Subcutaneous abdominal adipose tissue (tissue), 5 donors: ENCODE results near the gene AVP.
A peak's percentile ranks its signal among the peaks of the same experiment; 100 is the strongest.

ENCODE experiments used
- H3K27ac ChIP-seq: one replicate; pipeline ENCODE4 v1.7.0; 2013; ENCODE audit warnings: low read depth, mild to moderate bottlenecking, inconsistent platforms, low read length, moderate library complexity
- H3K27me3 ChIP-seq, 5 donors: one replicate each; pipeline ENCODE4 v1.7.0; 2013; ENCODE audit warnings: low read length in 5 of 5, inconsistent platforms in 1 of 5; ENCODE audit not compliant: control insufficient read depth in 5 of 5, insufficient read depth in 4 of 5
- H3K36me3 ChIP-seq, 5 donors: one replicate each; pipeline ENCODE4 v1.7.0; 2013; ENCODE audit warnings: low read length in 5 of 5; ENCODE audit not compliant: control insufficient read depth in 5 of 5, insufficient read depth in 5 of 5
- H3K4me1 ChIP-seq, 5 donors: one replicate each; pipeline ENCODE4 v1.7.0; 2013; ENCODE audit warnings: low read length in 5 of 5, mild to moderate bottlenecking in 3 of 5, moderate library complexity in 1 of 5; ENCODE audit not compliant: control insufficient read depth in 5 of 5, insufficient read depth in 5 of 5
- H3K4me3 ChIP-seq, 5 donors: one replicate each; pipeline ENCODE4 v1.7.0; 2013; ENCODE audit warnings: low read length in 5 of 5, low read depth in 1 of 5
- H3K9ac ChIP-seq, 5 donors: one replicate each; pipeline ENCODE4 v1.7.0; 2013; ENCODE audit warnings: low read length in 5 of 5, mild to moderate bottlenecking in 4 of 5, moderate library complexity in 3 of 5
- H3K9me3 ChIP-seq, 5 donors: one replicate each; pipeline ENCODE4 v1.7.0; 2013; ENCODE audit warnings: low read length in 5 of 5; ENCODE audit not compliant: control insufficient read depth in 5 of 5
- donor health status: healthy.
- donor health status: healthy.
- donor health status: healthy.
- donor health status: healthy.
- donor health status: healthy.

Gene AVP

GRCh38 chr20:3059489-3059888 is 25.0 kb downstream of the AVP start:
- no peaks in the 10 kb centered on the region for H3K27me3 ChIP-seq
- no peak overlapping the region for H3K9ac ChIP-seq
- H3K4me1 ChIP-seq, result peaks cover 0 to 7% (median 5%) of the 10 kb centered on the region in 5 donors
- H3K27ac ChIP-seq, result no peak overlapping the region
- H3K36me3 ChIP-seq, result no peaks in the 10 kb centered on the region
- no peak overlapping the region for H3K4me3 ChIP-seq
- no peaks in the 10 kb centered on the region for H3K9me3 ChIP-seq

DNA sequence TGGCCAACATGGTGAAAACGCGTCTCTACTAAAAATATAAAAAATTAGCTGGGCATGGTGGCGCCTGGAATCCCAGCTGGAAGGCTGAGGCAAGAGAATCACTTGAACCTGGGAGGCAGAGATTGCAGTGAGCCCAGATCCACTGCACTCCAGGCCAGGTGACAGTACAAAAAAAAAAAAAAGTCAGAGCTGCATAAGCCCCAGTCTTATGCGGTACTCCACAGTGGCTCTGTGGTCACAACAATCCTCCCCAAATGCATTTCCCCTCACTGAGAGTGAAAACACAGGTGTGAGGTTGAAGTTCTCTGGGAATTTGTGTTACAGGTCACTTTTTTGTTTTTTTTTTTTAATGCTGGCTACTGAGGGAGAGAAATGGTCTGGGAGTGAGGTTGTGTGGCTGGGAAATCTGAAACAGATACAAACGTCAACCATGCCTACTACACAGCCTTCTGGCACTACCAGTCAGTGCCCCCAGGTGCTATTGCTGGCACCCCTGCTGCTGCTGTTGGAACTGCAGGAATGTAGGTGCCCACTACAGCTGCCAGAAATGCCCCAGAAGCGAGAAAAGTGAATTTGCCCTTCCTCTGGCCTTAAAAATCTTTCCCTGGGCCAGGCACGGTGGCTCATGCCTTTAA is 33.0 kb downstream of the AVP start:
- peaks cover 0 to 28% (median 26%) of the 10 kb centered on the region in 5 donors for H3K36me3 ChIP-seq
- H3K9me3 ChIP-seq, result no peaks in the 10 kb centered on the region
- no peak overlapping the region for H3K9ac ChIP-seq
- H3K4me3 ChIP-seq, result no peak overlapping the region
- peaks cover 2 to 20% (median 7%) of the 10 kb centered on the region in 5 donors for H3K4me1 ChIP-seq
- H3K27ac ChIP-seq, result no peak overlapping the region
- H3K27me3 ChIP-seq, result no peaks in the 10 kb centered on the region

- no peak overlapping the region for H3K4me3 ChIP-seq
- H3K27ac ChIP-seq, result no peak overlapping the region
- no peak overlapping the region for H3K9ac ChIP-seq
- no peaks in the 10 kb centered on the region for H3K9me3 ChIP-seq
- H3K4me1 ChIP-seq, result peaks cover 2 to 35% (median 29%) of the 10 kb centered on the region in 5 donors
- H3K36me3 ChIP-seq, result peaks cover 0 to 28% (median 26%) of the 10 kb centered on the region in 5 donors
- H3K27me3 ChIP-seq, result no peaks in the 10 kb centered on the region
These were observed 36.8 kb downstream of the AVP start for GRCh38 chr20:3047486-3048419.

GRCh38 chr20:3046677-3047462 is 37.7 kb downstream of the AVP start:
- Histone ChIP-seq H3K9me3 (no peaks in the 10 kb centered on the region), H3K4me1 (peaks cover 2 to 44% (median 38%) of the 10 kb centered on the region in 5 donors), H3K27ac (peak overlapping the region; percentile 67), H3K4me3 (peak overlapping the region; percentile 74 to 93 (median 88)), H3K27me3 (no peaks in the 10 kb centered on the region), H3K36me3 (peaks cover 0 to 28% (median 26%) of the 10 kb centered on the region in 5 donors), H3K9ac (peak overlapping the region; percentile 3 to 86 (median 70))

GRCh38 chr20:3045816-3046676 is 38.5 kb downstream of the AVP start, which contains the start of gene MRPS26:
MRPS26 (plus strand) TSS chr20:3046052; CDS start chr20:3046069, 17 bp downstream.
- Histone ChIP-seq H3K4me3 (peak within 1 kb of the TSS; percentile 74 to 93 (median 88)), H3K36me3 (peaks cover 0 to 28% (median 26%) of the 10 kb centered on the region in 5 donors), H3K9ac (peak within 1 kb of the TSS; percentile 3 to 86 (median 70)), H3K27ac (peak within 1 kb of the TSS; percentile 67), H3K4me1 (peaks cover 2 to 49% (median 42%) of the 10 kb centered on the region in 5 donors), H3K27me3 (no peaks in the 10 kb centered on the region), H3K9me3 (no peaks in the 10 kb centered on the region)

DNA sequence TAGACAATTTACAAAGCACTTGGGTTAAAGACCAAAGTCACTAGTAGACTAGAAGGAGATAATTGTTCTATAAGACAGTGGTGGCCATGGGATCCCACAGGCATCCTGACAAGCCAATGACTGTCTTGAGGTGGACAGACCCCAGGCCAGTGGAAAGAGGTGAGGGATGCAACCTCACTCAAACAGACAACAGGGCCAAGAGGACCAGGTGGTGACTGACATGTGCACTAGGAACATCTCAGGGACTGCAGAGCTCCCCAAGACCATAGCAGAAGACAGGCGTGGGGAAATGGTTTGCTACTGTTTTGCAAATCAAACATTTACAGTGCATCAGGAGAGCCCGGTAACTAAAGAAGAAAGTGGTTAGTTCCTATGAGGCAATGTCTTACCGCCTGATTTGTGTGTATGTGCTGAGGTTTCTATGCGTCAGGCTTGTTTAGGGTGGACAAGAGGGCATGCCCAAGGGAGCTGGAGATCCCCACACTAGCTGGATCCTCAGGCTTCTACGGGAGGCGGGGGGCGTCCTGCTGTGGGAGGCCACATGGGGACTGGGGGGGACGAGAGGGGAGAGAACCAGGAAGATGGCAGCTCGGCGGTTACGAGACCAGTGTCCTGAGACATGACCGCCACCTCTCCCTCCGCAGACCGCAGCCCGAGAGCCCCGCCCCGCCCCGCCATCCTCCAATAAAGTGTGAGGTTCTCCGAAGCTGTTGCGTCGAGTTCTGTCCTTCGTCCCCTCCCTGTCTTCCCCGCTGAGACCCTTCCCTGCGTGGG is 39.3 kb downstream of the AVP start:
- Histone ChIP-seq H3K9ac (peak overlapping the region in 4 of 5 donors; percentile 60 to 86 (median 70)), H3K9me3 (no peaks in the 10 kb centered on the region), H3K27me3 (no peaks in the 10 kb centered on the region), H3K4me3 (peak overlapping the region; percentile 74 to 93 (median 88)), H3K36me3 (peaks cover 0 to 34% (median 30%) of the 10 kb centered on the region in 5 donors), H3K4me1 (peaks cover 2 to 49% (median 42%) of the 10 kb centered on the region in 5 donors), H3K27ac (peak overlapping the region; percentile 67)

DNA sequence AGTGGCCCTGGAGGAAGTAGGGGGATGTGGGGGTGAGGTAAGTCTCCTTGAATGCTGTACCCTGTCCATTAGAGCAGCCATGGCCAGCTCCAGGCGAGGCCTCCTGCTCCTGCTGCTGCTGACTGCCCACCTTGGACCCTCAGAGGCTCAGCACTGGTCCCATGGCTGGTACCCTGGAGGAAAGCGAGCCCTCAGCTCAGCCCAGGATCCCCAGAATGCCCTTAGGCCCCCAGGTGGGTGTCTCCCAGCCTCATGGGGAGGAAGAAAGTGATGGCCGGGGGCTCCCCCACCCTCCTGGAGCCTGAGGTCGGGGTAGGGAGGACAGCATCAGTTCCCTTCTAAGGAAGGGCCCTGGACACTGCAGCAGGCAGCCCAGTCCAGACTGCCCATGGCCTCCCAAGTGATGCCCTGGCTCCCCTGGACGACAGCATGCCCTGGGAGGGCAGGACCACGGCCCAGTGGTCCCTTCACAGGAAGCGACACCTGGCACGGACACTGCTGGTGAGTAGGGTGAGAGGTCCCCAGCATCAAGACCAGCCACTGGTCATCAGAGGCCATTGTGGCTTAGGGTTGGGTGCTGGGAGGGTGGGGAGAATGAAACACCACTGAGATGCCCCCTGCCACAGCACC is 40.1 kb downstream of the AVP start:
- Histone ChIP-seq H3K27ac (no peak overlapping the region), H3K9me3 (no peaks in the 10 kb centered on the region), H3K4me1 (peaks cover 2 to 49% (median 42%) of the 10 kb centered on the region in 5 donors), H3K4me3 (no peak overlapping the region), H3K27me3 (no peaks in the 10 kb centered on the region), H3K9ac (no peak overlapping the region), H3K36me3 (peaks cover 0 to 34% (median 30%) of the 10 kb centered on the region in 5 donors)

GRCh38 chr20:3043322-3043721 is 41.2 kb downstream of the AVP start, which contains the start of gene GNRH2:
GNRH2 (plus strand) TSS chr20:3043622; CDS start chr20:3044415, 793 bp downstream.
- Histone ChIP-seq H3K4me1 (peaks cover 2 to 45% (median 42%) of the 10 kb centered on the region in 5 donors), H3K36me3 (peaks cover 0 to 35% (median 31%) of the 10 kb centered on the region in 5 donors), H3K27ac (peak within 1 kb of the TSS; percentile 23)

More at GRCh38 chr20:3043322-3043721, 41.2 kb downstream of the AVP start, which contains the start of gene GNRH2:
- Histone ChIP-seq H3K4me3 (no peak within 1 kb of the TSS), H3K9me3 (no peaks in the 10 kb centered on the region), H3K9ac (no peak within 1 kb of the TSS), H3K27me3 (no peaks in the 10 kb centered on the region)
